Measurements from ENCODE around the gene FGGY.

DNA sequence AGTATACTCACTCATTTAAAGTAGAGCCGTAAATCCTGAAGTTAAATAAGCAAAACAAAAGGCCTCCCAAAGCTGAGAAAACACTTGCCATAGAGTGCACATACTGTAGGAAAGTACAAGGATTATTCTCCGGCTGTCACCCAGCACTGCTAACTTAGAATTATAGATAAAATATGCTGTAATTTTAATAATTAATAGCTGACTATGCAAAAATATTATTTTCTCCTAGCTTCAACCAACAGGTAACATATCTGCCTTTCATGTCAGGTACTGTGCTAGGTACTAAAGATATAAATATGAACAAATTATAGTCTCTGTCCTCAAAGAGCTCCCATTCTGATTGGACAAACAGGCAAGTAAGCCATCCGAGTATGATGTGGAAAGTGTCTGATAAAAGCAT, 233.2 kb downstream of the FGGY start:
- no peak for TF ChIP-seq YY1 (IDR thresholded peaks at IDR 0.05)
- TF ChIP-seq, protein P1, sequence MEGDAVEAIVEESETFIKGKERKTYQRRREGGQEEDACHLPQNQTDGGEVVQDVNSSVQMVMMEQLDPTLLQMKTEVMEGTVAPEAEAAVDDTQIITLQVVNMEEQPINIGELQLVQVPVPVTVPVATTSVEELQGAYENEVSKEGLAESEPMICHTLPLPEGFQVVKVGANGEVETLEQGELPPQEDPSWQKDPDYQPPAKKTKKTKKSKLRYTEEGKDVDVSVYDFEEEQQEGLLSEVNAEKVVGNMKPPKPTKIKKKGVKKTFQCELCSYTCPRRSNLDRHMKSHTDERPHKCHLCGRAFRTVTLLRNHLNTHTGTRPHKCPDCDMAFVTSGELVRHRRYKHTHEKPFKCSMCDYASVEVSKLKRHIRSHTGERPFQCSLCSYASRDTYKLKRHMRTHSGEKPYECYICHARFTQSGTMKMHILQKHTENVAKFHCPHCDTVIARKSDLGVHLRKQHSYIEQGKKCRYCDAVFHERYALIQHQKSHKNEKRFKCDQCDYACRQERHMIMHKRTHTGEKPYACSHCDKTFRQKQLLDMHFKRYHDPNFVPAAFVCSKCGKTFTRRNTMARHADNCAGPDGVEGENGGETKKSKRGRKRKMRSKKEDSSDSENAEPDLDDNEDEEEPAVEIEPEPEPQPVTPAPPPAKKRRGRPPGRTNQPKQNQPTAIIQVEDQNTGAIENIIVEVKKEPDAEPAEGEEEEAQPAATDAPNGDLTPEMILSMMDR (IDR thresholded peaks at IDR 0.05; ENCODE audit: low read depth, low read length, missing input control), result no peak
- TF ChIP-seq JUND (IDR thresholded peaks at IDR 0.05), result no peak
- no peak for TF ChIP-seq TAF1 (conservative IDR thresholded peaks at IDR 0.05)
- no peak for TF ChIP-seq RAD21 (IDR thresholded peaks at IDR 0.05)

Data from liver (tissue), 3 donors.